Upper lobe of left lung (tissue), 4 donors: Measurements from ENCODE around the gene KLK6.

Experiments
- EP300 ChIP-seq, 4 donors: sonication (generic); formaldehyde crosslinking; IDR thresholded peaks; one replicate each; pipeline ENCODE4 v1.5.1; 2017; ENCODE audit warnings: antibody characterized with exemption in 4 of 4, control low read depth in 2 of 4
- TF ChIP-seq, protein P1 (sequence below), 6 experiments: fragments of 450-650 bp in 4 of 6; fragments of 200-600 bp in 2 of 6; sonication (generic) in 2 of 6; IDR thresholded peaks; one replicate each; pipeline ENCODE4 v1.5.1; 2016 to 2019; ENCODE audit warnings: antibody characterized with exemption in 6 of 6

DNA sequence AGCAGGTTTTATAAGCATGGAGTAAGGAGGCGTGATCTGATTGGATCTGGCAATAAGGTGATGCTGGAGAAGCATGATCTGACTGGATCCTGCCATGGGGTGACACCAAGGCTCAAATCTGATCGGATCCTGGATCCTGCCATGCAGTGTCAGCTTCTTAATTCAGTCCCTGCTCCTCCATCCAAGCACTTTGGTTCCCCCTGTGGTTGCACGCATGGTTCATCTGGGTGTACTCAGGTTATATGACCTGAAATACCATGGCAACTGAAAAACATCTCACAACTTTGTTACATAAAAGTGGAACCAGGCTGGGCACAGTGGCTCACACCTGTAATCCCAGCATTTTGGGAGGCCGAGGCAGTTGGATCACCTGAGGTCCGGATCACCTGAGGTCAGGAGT is 40.6 kb downstream of the KLK6 start:
- TF ChIP-seq, protein P1, sequence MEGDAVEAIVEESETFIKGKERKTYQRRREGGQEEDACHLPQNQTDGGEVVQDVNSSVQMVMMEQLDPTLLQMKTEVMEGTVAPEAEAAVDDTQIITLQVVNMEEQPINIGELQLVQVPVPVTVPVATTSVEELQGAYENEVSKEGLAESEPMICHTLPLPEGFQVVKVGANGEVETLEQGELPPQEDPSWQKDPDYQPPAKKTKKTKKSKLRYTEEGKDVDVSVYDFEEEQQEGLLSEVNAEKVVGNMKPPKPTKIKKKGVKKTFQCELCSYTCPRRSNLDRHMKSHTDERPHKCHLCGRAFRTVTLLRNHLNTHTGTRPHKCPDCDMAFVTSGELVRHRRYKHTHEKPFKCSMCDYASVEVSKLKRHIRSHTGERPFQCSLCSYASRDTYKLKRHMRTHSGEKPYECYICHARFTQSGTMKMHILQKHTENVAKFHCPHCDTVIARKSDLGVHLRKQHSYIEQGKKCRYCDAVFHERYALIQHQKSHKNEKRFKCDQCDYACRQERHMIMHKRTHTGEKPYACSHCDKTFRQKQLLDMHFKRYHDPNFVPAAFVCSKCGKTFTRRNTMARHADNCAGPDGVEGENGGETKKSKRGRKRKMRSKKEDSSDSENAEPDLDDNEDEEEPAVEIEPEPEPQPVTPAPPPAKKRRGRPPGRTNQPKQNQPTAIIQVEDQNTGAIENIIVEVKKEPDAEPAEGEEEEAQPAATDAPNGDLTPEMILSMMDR (IDR thresholded peaks at IDR 0.05), result no peak
- TF ChIP-seq EP300 (IDR thresholded peaks at IDR 0.05), result no peak
